H9 (cell line): ENCODE measurements around the gene MKX. TPM values are rescaled to one million over a fixed set of nuclear protein-coding genes. Genes with fewer than 3 reads are reported as not detected.

ENCODE experiments used
- DNase-seq: peaks from one replicate; pipeline ENCODE4 v3.0.0-alpha.2; 2017
- H2AFZ ChIP-seq: one replicate; pipeline ENCODE4 v1.6.1; 2013; ENCODE audit warnings: mild to moderate bottlenecking, low read length, control low read depth, moderate library complexity
- H2AK5ac ChIP-seq: 2 replicates; pipeline ENCODE4 v1.6.1; 2013; ENCODE audit warnings: low read length, control low read depth, mixed read lengths; ENCODE audit not compliant: insufficient read length
- H2BK120ac ChIP-seq: one replicate; pipeline ENCODE4 v1.6.1; 2013; ENCODE audit warnings: low read depth, mild to moderate bottlenecking, low read length, control low read depth, inconsistent platforms; ENCODE audit not compliant: poor library complexity, severe bottlenecking
- H2BK12ac ChIP-seq: 2 replicates; pipeline ENCODE4 v1.6.1; 2013; ENCODE audit warnings: low read length, control low read depth, mixed read lengths, low read depth; ENCODE audit not compliant: insufficient read length
- H2BK15ac ChIP-seq: 2 replicates; pipeline ENCODE4 v1.6.1; 2013; ENCODE audit warnings: low read depth, low read length, control low read depth
- H2BK20ac ChIP-seq: one replicate; pipeline ENCODE4 v1.6.1; 2013; ENCODE audit warnings: low read depth, mild to moderate bottlenecking, low read length, control low read depth, inconsistent platforms; ENCODE audit not compliant: poor library complexity, severe bottlenecking
- H2BK5ac ChIP-seq: 2 replicates; pipeline ENCODE4 v1.6.1; 2013; ENCODE audit warnings: low read length, control low read depth, mixed read lengths; ENCODE audit not compliant: insufficient read length
- H3K14ac ChIP-seq: 2 replicates; pipeline ENCODE4 v1.6.1; 2013; ENCODE audit warnings: low read length, control low read depth; ENCODE audit not compliant: insufficient read depth
- H3K18ac ChIP-seq: 2 replicates; pipeline ENCODE4 v1.6.1; 2013; ENCODE audit warnings: low read depth, mild to moderate bottlenecking, mixed read lengths, low read length, control low read depth; ENCODE audit not compliant: insufficient read length
- H3K23ac ChIP-seq: 2 replicates; pipeline ENCODE4 v1.6.1; 2013; ENCODE audit warnings: low read length, control low read depth, mixed read lengths, low read depth; ENCODE audit not compliant: insufficient read length
- H3K23me2 ChIP-seq: 2 replicates; pipeline ENCODE4 v1.6.1; 2013; ENCODE audit warnings: low read depth, mild to moderate bottlenecking, mixed read lengths, low read length, control low read depth; ENCODE audit not compliant: insufficient read length, poor library complexity, severe bottlenecking
- H3K27ac ChIP-seq: 2 replicates; pipeline ENCODE4 v1.5.1; 2013; ENCODE audit warnings: low read length, control low read depth, mixed read lengths, low read depth; ENCODE audit not compliant: insufficient read length
- H3K27me3 ChIP-seq: 2 replicates; pipeline ENCODE4 v1.6.1; 2013; ENCODE audit warnings: low read length, control low read depth, inconsistent platforms; ENCODE audit not compliant: insufficient read depth
- H3K4ac ChIP-seq: 2 replicates; pipeline ENCODE4 v1.6.1; 2013; ENCODE audit warnings: low read depth, mild to moderate bottlenecking, control low read depth, inconsistent platforms, low read length, moderate library complexity
- H3K4me1 ChIP-seq: 2 replicates; pipeline ENCODE4 v1.6.1; 2013; ENCODE audit warnings: low read length, control low read depth, inconsistent platforms; ENCODE audit not compliant: insufficient read depth
- H3K4me2 ChIP-seq: 2 replicates; pipeline ENCODE4 v1.6.1; 2013; ENCODE audit warnings: low read length, control low read depth, mixed read lengths; ENCODE audit not compliant: insufficient read length, insufficient read depth
- H3K56ac ChIP-seq: 2 replicates; pipeline ENCODE4 v1.6.1; 2013; ENCODE audit warnings: low read depth, mild to moderate bottlenecking, mixed read lengths, low read length, control low read depth; ENCODE audit not compliant: insufficient read length
- H3K79me1 ChIP-seq: 2 replicates; pipeline ENCODE4 v1.6.1; 2013; ENCODE audit warnings: low read depth, mild to moderate bottlenecking, moderate library complexity, low read length, control low read depth, inconsistent platforms; ENCODE audit not compliant: insufficient read depth, poor library complexity, severe bottlenecking
- H3K79me2 ChIP-seq: 2 replicates; pipeline ENCODE4 v1.6.1; 2013; ENCODE audit warnings: low read length, control low read depth, inconsistent platforms; ENCODE audit not compliant: insufficient read depth
- H3K9ac ChIP-seq: 2 replicates; pipeline ENCODE4 v1.6.1; 2013; ENCODE audit warnings: low read length, control low read depth, mixed read lengths; ENCODE audit not compliant: insufficient read length; ENCODE audit errors: extremely low read depth
- H3K9me3 ChIP-seq: one replicate; pipeline ENCODE4 v1.6.1; 2013; ENCODE audit warnings: low read depth, low read length, inconsistent platforms; ENCODE audit not compliant: control insufficient read depth
- H3T11ph ChIP-seq: one replicate; pipeline ENCODE4 v1.6.1; 2013; ENCODE audit warnings: mild to moderate bottlenecking, low read length, control low read depth, inconsistent platforms
- H4K20me1 ChIP-seq: one replicate; pipeline ENCODE4 v1.6.1; 2013; ENCODE audit not compliant: control insufficient read depth, insufficient read length, insufficient read depth
- H4K5ac ChIP-seq: 2 replicates; pipeline ENCODE4 v1.6.1; 2013; ENCODE audit warnings: low read depth, mild to moderate bottlenecking, mixed read lengths, low read length, control low read depth; ENCODE audit not compliant: insufficient read length
- H4K8ac ChIP-seq: replicated peaks from 2 replicates; pipeline ENCODE4 v1.6.1; 2013; ENCODE audit warnings: low read length, control low read depth, mixed read lengths, low read depth; ENCODE audit not compliant: insufficient read length
- H4K91ac ChIP-seq: 2 replicates; pipeline ENCODE4 v1.6.1; 2013; ENCODE audit warnings: low read depth, mild to moderate bottlenecking, moderate library complexity, mixed read lengths, low read length, control low read depth; ENCODE audit not compliant: insufficient read length
- H3K27ac Mint-ChIP-seq, 3 experiments: 2 replicates in 2 of 3; 3 replicates in 1 of 3; pipeline ENCODE4 v1.8.0; 2020 to 2021; ENCODE audit warnings: mixed read lengths in 3 of 3, mild to moderate bottlenecking in 1 of 3, moderate library complexity in 1 of 3
- H3K27me3 Mint-ChIP-seq: 2 replicates; pipeline ENCODE4 v1.8.0; 2021; ENCODE audit warnings: low read depth, mild to moderate bottlenecking, moderate library complexity, mixed read lengths
- H3K36me3 Mint-ChIP-seq, 3 experiments: 2 replicates in 2 of 3; 3 replicates in 1 of 3; pipeline ENCODE4 v1.8.0; 2020 to 2021; ENCODE audit warnings: low read depth in 3 of 3, mixed read lengths in 3 of 3; ENCODE audit not compliant: insufficient read depth in 1 of 3
- H3K4me1 Mint-ChIP-seq, 2 experiments: 2 replicates each; pipeline ENCODE4 v1.8.0; 2020; ENCODE audit warnings: mixed read lengths in 2 of 2
- H3K4me3 Mint-ChIP-seq, 2 experiments: 2 replicates in 1 of 2; 3 replicates in 1 of 2; pipeline ENCODE4 v1.8.0; 2020 to 2021; ENCODE audit warnings: mild to moderate bottlenecking in 2 of 2, mixed read lengths in 2 of 2, moderate library complexity in 1 of 2
- H3K9me3 Mint-ChIP-seq, 2 experiments: 2 replicates in 1 of 2; 3 replicates in 1 of 2; pipeline ENCODE4 v1.8.0; 2020; ENCODE audit warnings: mild to moderate bottlenecking in 2 of 2, mixed read lengths in 2 of 2, moderate library complexity in 1 of 2
- CTCF ChIP-seq: fragments of 200-600 bp; sonication (generic); conservative IDR thresholded peaks from 3 replicates; pipeline ENCODE4 v1.8.0; 2021; ENCODE audit warnings: antibody characterized with exemption, mild to moderate bottlenecking
- WGBS: extraction: QIAGEN DNeasy Blood & Tissue Kit; methylation state at CpG from one replicate; pipeline ENCODE4 v1.1.7; 2013; ENCODE audit warnings: missing lambda C conversion rate, low lambda C conversion rate, mixed read lengths; ENCODE audit not compliant: insufficient read length; ENCODE audit errors: extremely low coverage; 5-methylcytosine and 5-hydroxymethylcytosine counted together
- total RNA-seq: library from RNA; stranded (reverse); gene quantifications from 2 replicates; pipeline ENCODE4 v1.2.1, GENCODE V29; 2021

Gene MKX
- total RNA-seq, 1 experiment from 2014 or later: 0.46 TPM

- Histone ChIP-seq H3K9ac (no peak overlapping the region), H3K23ac (no peak overlapping the region), H3K4ac (no peak overlapping the region), H2BK5ac (no peak overlapping the region), H3K27ac (no peak overlapping the region), H2BK12ac (no peak overlapping the region), H4K20me1 (no peaks in the 10 kb centered on the region), H2BK120ac (no peak overlapping the region), H3K79me1 (no peaks in the 10 kb centered on the region), H2BK15ac (no peak overlapping the region), H3K23me2 (no peaks in the 10 kb centered on the region), H3T11ph (no peak overlapping the region), H2AFZ (no peak overlapping the region), H3K14ac (no peak overlapping the region), H4K5ac (no peak overlapping the region), H2BK20ac (no peak overlapping the region), H3K18ac (no peak overlapping the region), H3K27me3 (no peaks in the 10 kb centered on the region), H2AK5ac (no peak overlapping the region), H4K8ac (no peak overlapping the region), H4K91ac (no peak overlapping the region), H3K79me2 (no peaks in the 10 kb centered on the region), H3K4me2 (no peak overlapping the region), H3K4me1 (no peaks in the 10 kb centered on the region), H3K56ac (no peak overlapping the region), H3K9me3 (no peaks in the 10 kb centered on the region)
- TF ChIP-seq CTCF: no peak
- no CpG with 5 or more reads among the region's 3 CpGs for WGBS
- H3K4me1 Mint-ChIP-seq: peaks cover 8 to 11% of the 10 kb centered on the region in 2 experiments; a peak in 3 of 4 replicates
- no peak overlapping the region for H3K27ac Mint-ChIP-seq
- no peaks in the 10 kb centered on the region; the same call in 1 of the 2 replicates for H3K27me3 Mint-ChIP-seq
- H3K36me3 Mint-ChIP-seq: no peaks in the 10 kb centered on the region
- no peaks in the 10 kb centered on the region for H3K9me3 Mint-ChIP-seq
- H3K4me3 Mint-ChIP-seq: no peak overlapping the region
- DNase-seq: no peak
Observed at GRCh38 chr10:27728338-27728737, 17.3 kb downstream of the MKX start.
